Esophagus squamous epithelium (tissue), 4 donors: ENCODE measurements around the gene ZNF891.

ENCODE experiments used
- POLR2A ChIP-seq, 4 donors: fragments of 450-650 bp; IDR thresholded peaks; one replicate each; pipeline ENCODE4 v1.6.1; 2017; ENCODE audit warnings: antibody characterized with exemption in 4 of 4, mild to moderate bottlenecking in 4 of 4, moderate library complexity in 3 of 4
- TF ChIP-seq, protein P1 (sequence below), 6 experiments: fragments of 450-650 bp in 4 of 6; fragments of 200-600 bp in 2 of 6; sonication (generic) in 2 of 6; IDR thresholded peaks; one replicate each; pipeline ENCODE4 v1.5.1; 2016 to 2019; ENCODE audit warnings: antibody characterized with exemption in 6 of 6, mild to moderate bottlenecking in 4 of 6, moderate library complexity in 4 of 6

DNA sequence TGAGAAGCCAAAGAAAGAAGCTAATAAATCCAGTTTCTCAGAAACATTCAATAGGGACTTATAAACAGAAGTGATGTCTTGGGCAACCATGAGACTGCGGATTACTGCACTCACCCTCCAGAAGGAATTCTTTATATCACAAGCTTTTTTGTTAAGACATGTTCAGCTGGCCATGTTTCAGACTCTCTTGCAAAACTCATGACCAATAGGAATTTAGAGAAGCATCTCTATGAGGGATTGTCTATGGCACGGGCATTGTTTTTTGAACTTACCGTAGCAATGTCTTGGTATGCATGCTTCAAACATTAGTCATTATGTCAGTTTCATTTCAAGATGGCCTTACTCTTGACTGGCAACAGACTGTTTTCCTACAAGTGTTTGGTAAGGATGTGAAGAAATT is 35.7 kb upstream of the ZNF891 start:
- TF ChIP-seq, protein P1, sequence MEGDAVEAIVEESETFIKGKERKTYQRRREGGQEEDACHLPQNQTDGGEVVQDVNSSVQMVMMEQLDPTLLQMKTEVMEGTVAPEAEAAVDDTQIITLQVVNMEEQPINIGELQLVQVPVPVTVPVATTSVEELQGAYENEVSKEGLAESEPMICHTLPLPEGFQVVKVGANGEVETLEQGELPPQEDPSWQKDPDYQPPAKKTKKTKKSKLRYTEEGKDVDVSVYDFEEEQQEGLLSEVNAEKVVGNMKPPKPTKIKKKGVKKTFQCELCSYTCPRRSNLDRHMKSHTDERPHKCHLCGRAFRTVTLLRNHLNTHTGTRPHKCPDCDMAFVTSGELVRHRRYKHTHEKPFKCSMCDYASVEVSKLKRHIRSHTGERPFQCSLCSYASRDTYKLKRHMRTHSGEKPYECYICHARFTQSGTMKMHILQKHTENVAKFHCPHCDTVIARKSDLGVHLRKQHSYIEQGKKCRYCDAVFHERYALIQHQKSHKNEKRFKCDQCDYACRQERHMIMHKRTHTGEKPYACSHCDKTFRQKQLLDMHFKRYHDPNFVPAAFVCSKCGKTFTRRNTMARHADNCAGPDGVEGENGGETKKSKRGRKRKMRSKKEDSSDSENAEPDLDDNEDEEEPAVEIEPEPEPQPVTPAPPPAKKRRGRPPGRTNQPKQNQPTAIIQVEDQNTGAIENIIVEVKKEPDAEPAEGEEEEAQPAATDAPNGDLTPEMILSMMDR (IDR thresholded peaks at IDR 0.05): no peak
- no peak for TF ChIP-seq POLR2A (IDR thresholded peaks at IDR 0.05)
